Measurements from ENCODE around the gene SEPSECS. TPM values are rescaled to one million over a fixed set of nuclear protein-coding genes. Genes with fewer than 3 reads are reported as not detected.
"Not testable (repeated sequence)": the region's sequence is repeated elsewhere in the genome, so short reads cannot be mapped to it uniquely, and the experiment has no call there.

Gene SEPSECS
- total RNA-seq, 1 donor from 2014 or later, result 12.6 TPM

- DNase-seq, result no peak
Measured at GRCh38 chr4:25109511-25109910, 50.7 kb downstream of the SEPSECS start.

- no peak for DNase-seq
Measured at GRCh38 chr4:25108556-25108955, 51.7 kb downstream of the SEPSECS start.

GRCh38 chr4:25107827-25108516, 52.3 kb downstream of the SEPSECS start:
- DNase-seq, result peak; percentile 83

GRCh38 chr4:25106363-25107151, 53.7 kb downstream of the SEPSECS start:
- no peak for DNase-seq

- DNase-seq, result no peak
Measured at GRCh38 chr4:25104591-25104990, 55.7 kb downstream of the SEPSECS start.

- peak; percentile 89 for DNase-seq
Measured at GRCh38 chr4:25103418-25103817, 56.8 kb downstream of the SEPSECS start.

GRCh38 chr4:25101836-25102235, 58.4 kb downstream of the SEPSECS start:
- no peak for DNase-seq

GRCh38 chr4:25100710-25101109, 59.5 kb downstream of the SEPSECS start:
- no peak for DNase-seq

GRCh38 chr4:25100021-25100555, 60.2 kb downstream of the SEPSECS start:
- DNase-seq, result no peak

GRCh38 chr4:25098964-25099891, 61.0 kb downstream of the SEPSECS start:
- peak; percentile 94 for DNase-seq

GRCh38 chr4:25096981-25097443, 63.2 kb downstream of the SEPSECS start:
- DNase-seq, result no peak

- no peak for DNase-seq
Measured at GRCh38 chr4:25096251-25096980, 63.8 kb downstream of the SEPSECS start.

- peak; percentile 86 for DNase-seq
Measured at GRCh38 chr4:25095837-25096236, 64.4 kb downstream of the SEPSECS start.

GRCh38 chr4:25092139-25092538, 68.1 kb downstream of the SEPSECS start:
- peak; percentile 34 for DNase-seq

- no peak for DNase-seq
Measured at GRCh38 chr4:25090516-25090915, 69.7 kb downstream of the SEPSECS start.

GRCh38 chr4:25089051-25089763, 71.0 kb downstream of the SEPSECS start:
- DNase-seq, result peak; percentile 40

GRCh38 chr4:25088093-25088952, 71.9 kb downstream of the SEPSECS start:
- DNase-seq, result peak; percentile 70

- DNase-seq, result no peak
Measured at GRCh38 chr4:25085671-25086070, 74.6 kb downstream of the SEPSECS start.

- DNase-seq, result not testable (repeated sequence)
Measured at GRCh38 chr4:25083441-25083840, 76.8 kb downstream of the SEPSECS start.

Data from tongue (tissue), 2 donors.